Ishikawa (cell line): ENCODE results near the gene CDC5L.

ENCODE experiments used
- CEBPB ChIP-seq: IDR thresholded peaks from 2 replicates; pipeline ENCODE4 v1.6.1; 2012
- EGR1 ChIP-seq: IDR thresholded peaks from 2 replicates; pipeline ENCODE4 v1.6.1; 2012
- EP300 ChIP-seq: IDR thresholded peaks from 2 replicates; pipeline ENCODE4 v1.6.1; 2012; ENCODE audit warnings: borderline replicate concordance
- FOXM1 ChIP-seq: IDR thresholded peaks from 2 replicates; pipeline ENCODE4 v1.6.1; 2012; ENCODE audit warnings: low read depth, borderline replicate concordance
- NFIC ChIP-seq: IDR thresholded peaks from 2 replicates; pipeline ENCODE4 v1.6.1; 2012
- RAD21 ChIP-seq: IDR thresholded peaks from 2 replicates; pipeline ENCODE4 v1.6.1; 2012; ENCODE audit warnings: low read depth
- TAF1 ChIP-seq: IDR thresholded peaks from 2 replicates; pipeline ENCODE4 v1.6.1; 2012; ENCODE audit warnings: low read depth, mild to moderate bottlenecking
- TEAD4 ChIP-seq: IDR thresholded peaks from 2 replicates; pipeline ENCODE4 v1.6.1; 2012
- YY1 ChIP-seq: IDR thresholded peaks from 2 replicates; pipeline ENCODE4 v1.6.1; 2012; ENCODE audit warnings: low read depth
- ZBTB7A ChIP-seq: IDR thresholded peaks from 2 replicates; pipeline ENCODE4 v1.6.1; 2012; ENCODE audit warnings: low read depth
- TF ChIP-seq, protein P1 (sequence below): IDR thresholded peaks from 2 replicates; pipeline ENCODE4 v1.6.1; 2012
- TF ChIP-seq, protein P2 (sequence below): IDR thresholded peaks from 2 replicates; pipeline ENCODE4 v1.6.1; 2012; ENCODE audit warnings: low read depth, mild to moderate bottlenecking

- TF ChIP-seq FOXM1 (no peak), EP300 (no peak), EGR1 (no peak), NFIC (no peak), RAD21 (no peak), TAF1 (no peak), TEAD4 (no peak), YY1 (no peak), CEBPB (no peak), ZBTB7A (no peak)
- TF ChIP-seq, protein P1, sequence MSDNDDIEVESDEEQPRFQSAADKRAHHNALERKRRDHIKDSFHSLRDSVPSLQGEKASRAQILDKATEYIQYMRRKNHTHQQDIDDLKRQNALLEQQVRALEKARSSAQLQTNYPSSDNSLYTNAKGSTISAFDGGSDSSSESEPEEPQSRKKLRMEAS: no peak
- TF ChIP-seq, protein P2, sequence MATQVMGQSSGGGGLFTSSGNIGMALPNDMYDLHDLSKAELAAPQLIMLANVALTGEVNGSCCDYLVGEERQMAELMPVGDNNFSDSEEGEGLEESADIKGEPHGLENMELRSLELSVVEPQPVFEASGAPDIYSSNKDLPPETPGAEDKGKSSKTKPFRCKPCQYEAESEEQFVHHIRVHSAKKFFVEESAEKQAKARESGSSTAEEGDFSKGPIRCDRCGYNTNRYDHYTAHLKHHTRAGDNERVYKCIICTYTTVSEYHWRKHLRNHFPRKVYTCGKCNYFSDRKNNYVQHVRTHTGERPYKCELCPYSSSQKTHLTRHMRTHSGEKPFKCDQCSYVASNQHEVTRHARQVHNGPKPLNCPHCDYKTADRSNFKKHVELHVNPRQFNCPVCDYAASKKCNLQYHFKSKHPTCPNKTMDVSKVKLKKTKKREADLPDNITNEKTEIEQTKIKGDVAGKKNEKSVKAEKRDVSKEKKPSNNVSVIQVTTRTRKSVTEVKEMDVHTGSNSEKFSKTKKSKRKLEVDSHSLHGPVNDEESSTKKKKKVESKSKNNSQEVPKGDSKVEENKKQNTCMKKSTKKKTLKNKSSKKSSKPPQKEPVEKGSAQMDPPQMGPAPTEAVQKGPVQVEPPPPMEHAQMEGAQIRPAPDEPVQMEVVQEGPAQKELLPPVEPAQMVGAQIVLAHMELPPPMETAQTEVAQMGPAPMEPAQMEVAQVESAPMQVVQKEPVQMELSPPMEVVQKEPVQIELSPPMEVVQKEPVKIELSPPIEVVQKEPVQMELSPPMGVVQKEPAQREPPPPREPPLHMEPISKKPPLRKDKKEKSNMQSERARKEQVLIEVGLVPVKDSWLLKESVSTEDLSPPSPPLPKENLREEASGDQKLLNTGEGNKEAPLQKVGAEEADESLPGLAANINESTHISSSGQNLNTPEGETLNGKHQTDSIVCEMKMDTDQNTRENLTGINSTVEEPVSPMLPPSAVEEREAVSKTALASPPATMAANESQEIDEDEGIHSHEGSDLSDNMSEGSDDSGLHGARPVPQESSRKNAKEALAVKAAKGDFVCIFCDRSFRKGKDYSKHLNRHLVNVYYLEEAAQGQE: no peak
Observed at GRCh38 chr6:44356487-44356886, 31.0 kb upstream of the CDC5L start.
